ENCODE results near the gene TM4SF1.

DNA sequence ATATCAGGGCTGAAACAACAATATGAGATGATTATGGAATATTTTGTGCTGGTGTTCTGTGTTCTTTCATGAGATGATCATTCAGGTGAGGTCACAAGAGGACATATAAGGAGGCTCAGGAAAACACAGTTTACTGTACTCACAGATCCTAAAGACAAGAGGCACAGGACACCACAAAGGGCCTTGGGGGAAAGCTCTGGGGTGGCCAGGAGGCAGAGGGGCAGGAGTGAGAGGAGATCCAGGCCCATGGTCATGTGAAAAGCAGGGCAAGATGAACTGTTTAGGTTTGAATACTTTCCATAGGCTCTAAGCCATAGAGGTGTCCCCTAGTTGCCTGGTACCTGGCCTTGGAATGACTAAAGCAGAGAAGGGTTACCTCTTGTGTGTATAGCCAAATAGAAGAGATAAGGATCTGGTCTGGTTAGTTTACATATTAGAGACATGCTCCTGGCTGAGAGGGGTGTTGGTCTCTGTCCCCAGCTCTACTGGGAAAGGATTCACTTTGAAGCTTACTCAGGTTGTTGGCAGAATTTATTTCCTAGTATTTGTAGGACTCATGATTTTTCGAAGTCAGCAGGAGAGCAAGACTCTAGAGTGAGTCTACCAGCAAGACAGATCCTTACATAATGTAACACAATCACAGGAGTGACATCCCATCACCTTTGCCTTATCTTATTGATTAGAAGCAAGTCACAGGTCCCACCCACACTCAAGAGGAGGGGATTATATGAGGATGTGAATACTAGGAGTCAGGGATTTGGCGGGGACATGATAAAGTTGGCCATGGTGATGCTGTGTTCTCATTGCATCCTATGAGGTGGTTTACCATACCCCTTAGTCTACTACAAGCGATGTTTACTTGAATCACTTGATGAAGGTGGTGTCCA, 11.3 kb upstream of the TM4SF1 start:
- no peak for TF ChIP-seq EZH2phosphoT487 (IDR thresholded peaks at IDR 0.05; ENCODE audit: low read length)
- TF ChIP-seq, protein P1, sequence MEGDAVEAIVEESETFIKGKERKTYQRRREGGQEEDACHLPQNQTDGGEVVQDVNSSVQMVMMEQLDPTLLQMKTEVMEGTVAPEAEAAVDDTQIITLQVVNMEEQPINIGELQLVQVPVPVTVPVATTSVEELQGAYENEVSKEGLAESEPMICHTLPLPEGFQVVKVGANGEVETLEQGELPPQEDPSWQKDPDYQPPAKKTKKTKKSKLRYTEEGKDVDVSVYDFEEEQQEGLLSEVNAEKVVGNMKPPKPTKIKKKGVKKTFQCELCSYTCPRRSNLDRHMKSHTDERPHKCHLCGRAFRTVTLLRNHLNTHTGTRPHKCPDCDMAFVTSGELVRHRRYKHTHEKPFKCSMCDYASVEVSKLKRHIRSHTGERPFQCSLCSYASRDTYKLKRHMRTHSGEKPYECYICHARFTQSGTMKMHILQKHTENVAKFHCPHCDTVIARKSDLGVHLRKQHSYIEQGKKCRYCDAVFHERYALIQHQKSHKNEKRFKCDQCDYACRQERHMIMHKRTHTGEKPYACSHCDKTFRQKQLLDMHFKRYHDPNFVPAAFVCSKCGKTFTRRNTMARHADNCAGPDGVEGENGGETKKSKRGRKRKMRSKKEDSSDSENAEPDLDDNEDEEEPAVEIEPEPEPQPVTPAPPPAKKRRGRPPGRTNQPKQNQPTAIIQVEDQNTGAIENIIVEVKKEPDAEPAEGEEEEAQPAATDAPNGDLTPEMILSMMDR (IDR thresholded peaks at IDR 0.05; ENCODE audit: low read length) = no peak
- TF ChIP-seq EZH2 (optimal IDR thresholded peaks at IDR 0.05; ENCODE audit: low read depth, low read length) = no peak

All from MM.1S (cell line).